ENCODE data around the gene REXO1.

DNA sequence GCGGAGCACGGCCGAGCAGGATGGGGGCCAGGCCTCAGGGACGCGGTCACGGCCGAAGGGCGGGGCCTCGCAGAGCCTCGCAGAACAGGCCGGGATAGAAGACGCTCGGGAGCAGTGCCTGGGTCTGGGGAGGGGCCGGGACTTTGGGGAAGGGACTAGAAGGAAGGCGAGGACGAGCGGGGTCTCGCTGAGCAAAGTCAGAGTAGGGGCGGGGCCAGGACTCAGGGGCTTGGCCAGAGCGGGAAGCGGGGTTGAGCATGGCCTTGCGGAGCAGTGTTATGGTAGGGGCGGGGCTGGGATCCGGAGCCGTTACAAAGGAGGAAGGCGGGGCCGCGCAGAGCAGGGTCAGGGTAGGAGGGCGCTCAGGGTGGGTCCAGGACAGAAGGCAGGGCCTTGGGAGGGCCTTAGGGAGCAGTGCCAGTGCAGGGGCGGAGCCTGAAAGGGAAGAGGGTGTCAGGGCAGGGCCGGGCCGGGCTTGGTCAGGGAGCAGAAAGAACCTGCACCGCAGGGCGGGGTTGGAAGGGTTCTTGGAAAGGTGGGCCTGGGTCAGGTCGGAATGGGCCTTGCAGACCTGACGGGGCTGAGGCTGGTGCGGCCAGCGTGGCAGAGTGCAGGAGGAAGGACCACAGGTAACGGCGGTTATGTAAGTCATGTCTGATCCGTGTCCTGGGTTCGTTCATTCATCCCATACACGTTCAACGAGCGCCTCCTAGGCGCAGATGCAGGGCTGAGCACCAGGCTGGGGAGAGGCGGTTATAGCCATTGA lies 35.7 kb downstream of the REXO1 start:
- peak; percentile 91 for TF ChIP-seq CTCF (tag by site-specific recombination; IDR thresholded peaks at IDR 0.05)
- TF ChIP-seq, protein P1, sequence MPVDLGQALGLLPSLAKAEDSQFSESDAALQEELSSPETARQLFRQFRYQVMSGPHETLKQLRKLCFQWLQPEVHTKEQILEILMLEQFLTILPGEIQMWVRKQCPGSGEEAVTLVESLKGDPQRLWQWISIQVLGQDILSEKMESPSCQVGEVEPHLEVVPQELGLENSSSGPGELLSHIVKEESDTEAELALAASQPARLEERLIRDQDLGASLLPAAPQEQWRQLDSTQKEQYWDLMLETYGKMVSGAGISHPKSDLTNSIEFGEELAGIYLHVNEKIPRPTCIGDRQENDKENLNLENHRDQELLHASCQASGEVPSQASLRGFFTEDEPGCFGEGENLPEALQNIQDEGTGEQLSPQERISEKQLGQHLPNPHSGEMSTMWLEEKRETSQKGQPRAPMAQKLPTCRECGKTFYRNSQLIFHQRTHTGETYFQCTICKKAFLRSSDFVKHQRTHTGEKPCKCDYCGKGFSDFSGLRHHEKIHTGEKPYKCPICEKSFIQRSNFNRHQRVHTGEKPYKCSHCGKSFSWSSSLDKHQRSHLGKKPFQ (tag by site-specific recombination; IDR thresholded peaks at IDR 0.05) = no peak
- TF ChIP-seq ZNF175 (tag by site-specific recombination; IDR thresholded peaks at IDR 0.05) = no peak
- TF ChIP-seq, protein P2, sequence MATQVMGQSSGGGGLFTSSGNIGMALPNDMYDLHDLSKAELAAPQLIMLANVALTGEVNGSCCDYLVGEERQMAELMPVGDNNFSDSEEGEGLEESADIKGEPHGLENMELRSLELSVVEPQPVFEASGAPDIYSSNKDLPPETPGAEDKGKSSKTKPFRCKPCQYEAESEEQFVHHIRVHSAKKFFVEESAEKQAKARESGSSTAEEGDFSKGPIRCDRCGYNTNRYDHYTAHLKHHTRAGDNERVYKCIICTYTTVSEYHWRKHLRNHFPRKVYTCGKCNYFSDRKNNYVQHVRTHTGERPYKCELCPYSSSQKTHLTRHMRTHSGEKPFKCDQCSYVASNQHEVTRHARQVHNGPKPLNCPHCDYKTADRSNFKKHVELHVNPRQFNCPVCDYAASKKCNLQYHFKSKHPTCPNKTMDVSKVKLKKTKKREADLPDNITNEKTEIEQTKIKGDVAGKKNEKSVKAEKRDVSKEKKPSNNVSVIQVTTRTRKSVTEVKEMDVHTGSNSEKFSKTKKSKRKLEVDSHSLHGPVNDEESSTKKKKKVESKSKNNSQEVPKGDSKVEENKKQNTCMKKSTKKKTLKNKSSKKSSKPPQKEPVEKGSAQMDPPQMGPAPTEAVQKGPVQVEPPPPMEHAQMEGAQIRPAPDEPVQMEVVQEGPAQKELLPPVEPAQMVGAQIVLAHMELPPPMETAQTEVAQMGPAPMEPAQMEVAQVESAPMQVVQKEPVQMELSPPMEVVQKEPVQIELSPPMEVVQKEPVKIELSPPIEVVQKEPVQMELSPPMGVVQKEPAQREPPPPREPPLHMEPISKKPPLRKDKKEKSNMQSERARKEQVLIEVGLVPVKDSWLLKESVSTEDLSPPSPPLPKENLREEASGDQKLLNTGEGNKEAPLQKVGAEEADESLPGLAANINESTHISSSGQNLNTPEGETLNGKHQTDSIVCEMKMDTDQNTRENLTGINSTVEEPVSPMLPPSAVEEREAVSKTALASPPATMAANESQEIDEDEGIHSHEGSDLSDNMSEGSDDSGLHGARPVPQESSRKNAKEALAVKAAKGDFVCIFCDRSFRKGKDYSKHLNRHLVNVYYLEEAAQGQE (tag by site-specific recombination; IDR thresholded peaks at IDR 0.05) = no peak; the same call in 1 of the 2 replicates
- no peak for TF ChIP-seq ZNF302 (tag by site-specific recombination; IDR thresholded peaks at IDR 0.05; ENCODE audit: low read depth)
- TF ChIP-seq, protein P3, sequence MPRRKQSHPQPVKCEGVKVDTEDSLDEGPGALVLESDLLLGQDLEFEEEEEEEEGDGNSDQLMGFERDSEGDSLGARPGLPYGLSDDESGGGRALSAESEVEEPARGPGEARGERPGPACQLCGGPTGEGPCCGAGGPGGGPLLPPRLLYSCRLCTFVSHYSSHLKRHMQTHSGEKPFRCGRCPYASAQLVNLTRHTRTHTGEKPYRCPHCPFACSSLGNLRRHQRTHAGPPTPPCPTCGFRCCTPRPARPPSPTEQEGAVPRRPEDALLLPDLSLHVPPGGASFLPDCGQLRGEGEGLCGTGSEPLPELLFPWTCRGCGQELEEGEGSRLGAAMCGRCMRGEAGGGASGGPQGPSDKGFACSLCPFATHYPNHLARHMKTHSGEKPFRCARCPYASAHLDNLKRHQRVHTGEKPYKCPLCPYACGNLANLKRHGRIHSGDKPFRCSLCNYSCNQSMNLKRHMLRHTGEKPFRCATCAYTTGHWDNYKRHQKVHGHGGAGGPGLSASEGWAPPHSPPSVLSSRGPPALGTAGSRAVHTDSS (tag by site-specific recombination; IDR thresholded peaks at IDR 0.05) = no peak
- no peak for TF ChIP-seq ZIC2 (tag by site-specific recombination; IDR thresholded peaks at IDR 0.05)
- no peak for TF ChIP-seq ZNF501 (tag by site-specific recombination; IDR thresholded peaks at IDR 0.05)
- peak; percentile 60 for TF ChIP-seq ZBTB20 (tag by site-specific recombination; IDR thresholded peaks at IDR 0.05)
- TF ChIP-seq ZNF155 (tag by site-specific recombination; IDR thresholded peaks at IDR 0.05) = no peak
- TF ChIP-seq, protein P4, sequence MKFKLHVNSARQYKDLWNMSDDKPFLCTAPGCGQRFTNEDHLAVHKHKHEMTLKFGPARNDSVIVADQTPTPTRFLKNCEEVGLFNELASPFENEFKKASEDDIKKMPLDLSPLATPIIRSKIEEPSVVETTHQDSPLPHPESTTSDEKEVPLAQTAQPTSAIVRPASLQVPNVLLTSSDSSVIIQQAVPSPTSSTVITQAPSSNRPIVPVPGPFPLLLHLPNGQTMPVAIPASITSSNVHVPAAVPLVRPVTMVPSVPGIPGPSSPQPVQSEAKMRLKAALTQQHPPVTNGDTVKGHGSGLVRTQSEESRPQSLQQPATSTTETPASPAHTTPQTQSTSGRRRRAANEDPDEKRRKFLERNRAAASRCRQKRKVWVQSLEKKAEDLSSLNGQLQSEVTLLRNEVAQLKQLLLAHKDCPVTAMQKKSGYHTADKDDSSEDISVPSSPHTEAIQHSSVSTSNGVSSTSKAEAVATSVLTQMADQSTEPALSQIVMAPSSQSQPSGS (tag by site-specific recombination; IDR thresholded peaks at IDR 0.05; ENCODE audit: low read depth) = no peak
- TF ChIP-seq MEIS1 (CRISPR knock-in tag; IDR thresholded peaks at IDR 0.05; ENCODE audit: borderline replicate concordance) = no peak

Data from HEK293 (cell line).